22Rv1 (cell line): ENCODE data around the gene PRDM8.

Experiments used
- ZFX ChIP-seq: fragments of 450-650 bp; IDR thresholded peaks from 2 replicates; pipeline ENCODE4 v1.6.1; 2017; ENCODE audit warnings: antibody characterized with exemption, borderline replicate concordance
- TF ChIP-seq, protein P1 (sequence below): fragments of 450-650 bp; IDR thresholded peaks from 2 replicates; pipeline ENCODE4 v1.5.1; 2017; ENCODE audit warnings: mild to moderate bottlenecking

DNA sequence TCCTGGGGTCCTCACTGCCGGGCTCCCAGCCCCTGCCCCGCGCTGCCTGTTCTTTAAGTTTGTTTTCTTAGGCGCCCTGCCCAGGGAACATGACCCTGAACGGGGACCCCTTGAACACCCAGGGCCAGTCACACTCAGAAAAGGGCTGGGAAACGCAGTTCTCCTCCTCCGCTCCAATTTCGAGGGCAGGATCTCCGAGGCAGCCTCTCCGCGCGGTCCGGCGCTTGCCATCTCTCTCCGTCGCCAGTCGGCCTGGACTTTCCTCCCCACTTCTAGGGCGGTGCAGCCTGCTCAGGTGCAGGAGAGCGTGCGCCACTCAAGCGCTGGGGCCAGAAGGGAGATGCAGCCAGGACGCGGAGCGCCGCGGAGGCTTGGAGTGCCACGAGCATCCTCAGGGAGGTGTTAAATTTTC is 9.9 kb downstream of the PRDM8 start:
- TF ChIP-seq, protein P1, sequence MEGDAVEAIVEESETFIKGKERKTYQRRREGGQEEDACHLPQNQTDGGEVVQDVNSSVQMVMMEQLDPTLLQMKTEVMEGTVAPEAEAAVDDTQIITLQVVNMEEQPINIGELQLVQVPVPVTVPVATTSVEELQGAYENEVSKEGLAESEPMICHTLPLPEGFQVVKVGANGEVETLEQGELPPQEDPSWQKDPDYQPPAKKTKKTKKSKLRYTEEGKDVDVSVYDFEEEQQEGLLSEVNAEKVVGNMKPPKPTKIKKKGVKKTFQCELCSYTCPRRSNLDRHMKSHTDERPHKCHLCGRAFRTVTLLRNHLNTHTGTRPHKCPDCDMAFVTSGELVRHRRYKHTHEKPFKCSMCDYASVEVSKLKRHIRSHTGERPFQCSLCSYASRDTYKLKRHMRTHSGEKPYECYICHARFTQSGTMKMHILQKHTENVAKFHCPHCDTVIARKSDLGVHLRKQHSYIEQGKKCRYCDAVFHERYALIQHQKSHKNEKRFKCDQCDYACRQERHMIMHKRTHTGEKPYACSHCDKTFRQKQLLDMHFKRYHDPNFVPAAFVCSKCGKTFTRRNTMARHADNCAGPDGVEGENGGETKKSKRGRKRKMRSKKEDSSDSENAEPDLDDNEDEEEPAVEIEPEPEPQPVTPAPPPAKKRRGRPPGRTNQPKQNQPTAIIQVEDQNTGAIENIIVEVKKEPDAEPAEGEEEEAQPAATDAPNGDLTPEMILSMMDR = no peak
- TF ChIP-seq ZFX = no peak
